IPS-18c (cell line): Measurements from ENCODE around the gene GALR1.
"Not testable (repeated sequence)": the region's sequence is repeated elsewhere in the genome, so short reads cannot be mapped to it uniquely, and the experiment has no call there.

ENCODE experiments used
- H3K4me3 ChIP-seq: 2 replicates; pipeline ENCODE4 v1.7.0; 2013; ENCODE audit warnings: low read depth, mild to moderate bottlenecking, low read length, moderate library complexity; ENCODE audit not compliant: insufficient read depth
- H3K9me3 ChIP-seq: one replicate; pipeline ENCODE4 v1.6.1; 2013; ENCODE audit warnings: mild to moderate bottlenecking, low read length, moderate library complexity; ENCODE audit not compliant: control insufficient read depth, insufficient read depth

GALR1 gene

GRCh38 chr18:77234504-77235365 is 14.9 kb upstream of the GALR1 start:
- Histone ChIP-seq H3K9me3 (peaks cover 9% of the 10 kb centered on the region), H3K4me3 (no peak overlapping the region)

DNA sequence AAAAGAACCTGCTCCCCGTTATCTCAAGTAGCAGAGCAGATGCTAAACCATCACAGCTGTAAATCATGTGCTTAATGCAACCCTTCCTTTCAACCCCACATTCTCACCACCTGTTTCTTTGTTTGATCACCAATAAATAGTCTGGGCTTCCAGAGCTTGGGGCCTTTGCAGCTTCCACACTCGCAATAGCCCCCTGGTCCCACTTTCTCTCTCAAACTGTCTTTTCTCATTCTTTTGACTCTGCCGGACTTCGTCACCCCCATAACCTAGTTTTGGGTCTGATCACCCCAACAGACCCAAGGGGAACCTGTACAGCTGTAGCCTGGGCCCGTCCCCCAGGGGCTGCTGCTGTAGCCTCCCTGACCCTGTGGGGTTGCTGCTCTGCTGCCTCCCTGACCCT is 10.4 kb upstream of the GALR1 start:
- not testable (repeated sequence) for H3K9me3 ChIP-seq, H3K4me3 ChIP-seq

GRCh38 chr18:77248873-77249568 is 627 bp upstream of the GALR1 start:
- peak overlapping the region; percentile 63 for H3K4me3 ChIP-seq
- peaks cover 5% of the 10 kb centered on the region for H3K9me3 ChIP-seq

- H3K9me3 ChIP-seq: peaks cover 5% of the 10 kb centered on the region
- H3K4me3 ChIP-seq: peak overlapping the region; percentile 63
These were observed 865 bp downstream of the GALR1 start for GRCh38 chr18:77250501-77250925.

GRCh38 chr18:77250926-77251729 is 1.5 kb downstream of the GALR1 start:
- Histone ChIP-seq H3K4me3 (peak overlapping the region; percentile 63), H3K9me3 (peaks cover 5% of the 10 kb centered on the region)

- H3K9me3 ChIP-seq: peaks cover 3% of the 10 kb centered on the region
- H3K4me3 ChIP-seq: peak overlapping the region; percentile 63
These were observed 2.0 kb downstream of the GALR1 start for GRCh38 chr18:77251730-77252050.

DNA sequence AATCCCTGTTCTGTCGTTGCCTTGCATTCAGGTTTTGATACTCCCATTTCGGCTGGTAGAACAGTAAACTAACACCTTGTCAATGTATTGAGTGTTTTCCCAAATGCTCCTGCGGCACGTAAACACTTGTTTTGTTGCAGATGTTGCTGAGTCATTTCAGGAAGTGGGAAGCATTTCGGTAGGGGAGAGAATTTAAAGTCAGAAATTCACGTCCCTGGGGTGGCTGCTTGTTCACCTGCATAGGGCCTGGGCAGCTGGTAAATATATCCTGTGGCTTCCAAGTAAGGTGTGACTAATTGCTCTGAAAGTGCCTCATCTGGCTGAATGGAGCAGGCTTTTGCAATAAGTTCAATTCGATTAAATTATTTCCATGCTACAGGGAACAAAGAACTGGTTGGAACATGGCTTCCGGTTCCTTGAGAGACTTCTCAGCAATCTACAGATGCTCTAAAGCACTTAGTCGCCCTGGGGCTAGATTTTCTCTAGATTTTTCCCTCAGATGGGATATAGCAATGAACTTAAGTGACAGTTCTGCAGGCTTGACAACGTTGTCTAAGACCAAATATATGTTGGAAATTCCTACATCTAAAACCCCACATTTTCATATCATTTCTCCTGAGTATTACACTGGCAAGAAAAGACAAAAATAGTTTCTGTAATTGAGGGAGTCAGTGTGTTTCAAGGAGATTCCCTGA is 5.2 kb downstream of the GALR1 start:
- peaks cover 3% of the 10 kb centered on the region for H3K9me3 ChIP-seq
- H3K4me3 ChIP-seq: no peak overlapping the region

GRCh38 chr18:77255426-77256105 is 5.9 kb downstream of the GALR1 start:
- no peak overlapping the region for H3K4me3 ChIP-seq

GRCh38 chr18:77262643-77263465 is 13.2 kb downstream of the GALR1 start:
- Histone ChIP-seq H3K4me3 (no peak overlapping the region), H3K9me3 (no peaks in the 10 kb centered on the region)

More at GRCh38 chr18:77255426-77256105, 5.9 kb downstream of the GALR1 start:
- H3K9me3 ChIP-seq: peaks cover 3% of the 10 kb centered on the region

GRCh38 chr18:77263466-77263763 is 13.8 kb downstream of the GALR1 start:
- no peaks in the 10 kb centered on the region for H3K9me3 ChIP-seq
- H3K4me3 ChIP-seq: no peak overlapping the region

GRCh38 chr18:77267969-77268368 is 18.3 kb downstream of the GALR1 start:
- Histone ChIP-seq H3K9me3 (no peaks in the 10 kb centered on the region), H3K4me3 (no peak overlapping the region)

- no peak overlapping the region for H3K4me3 ChIP-seq
- H3K9me3 ChIP-seq: no peaks in the 10 kb centered on the region
These were observed 18.8 kb downstream of the GALR1 start for GRCh38 chr18:77268456-77268855.

- no peaks in the 10 kb centered on the region for H3K9me3 ChIP-seq
- H3K4me3 ChIP-seq: no peak overlapping the region
These were observed 22.2 kb downstream of the GALR1 start for GRCh38 chr18:77271576-77272481.

GRCh38 chr18:77290841-77291240 is 41.2 kb downstream of the GALR1 start:
- not testable (repeated sequence) for H3K4me3 ChIP-seq, H3K9me3 ChIP-seq

- no peak overlapping the region for H3K4me3 ChIP-seq
- H3K9me3 ChIP-seq: no peaks in the 10 kb centered on the region
These were observed 48.5 kb downstream of the GALR1 start for GRCh38 chr18:77298172-77298571.
